Measurements from ENCODE around the gene SUPV3L1.
"Not testable (repeated sequence)": the region's sequence is repeated elsewhere in the genome, so short reads cannot be mapped to it uniquely, and the experiment has no call there.

SUPV3L1 gene

DNA sequence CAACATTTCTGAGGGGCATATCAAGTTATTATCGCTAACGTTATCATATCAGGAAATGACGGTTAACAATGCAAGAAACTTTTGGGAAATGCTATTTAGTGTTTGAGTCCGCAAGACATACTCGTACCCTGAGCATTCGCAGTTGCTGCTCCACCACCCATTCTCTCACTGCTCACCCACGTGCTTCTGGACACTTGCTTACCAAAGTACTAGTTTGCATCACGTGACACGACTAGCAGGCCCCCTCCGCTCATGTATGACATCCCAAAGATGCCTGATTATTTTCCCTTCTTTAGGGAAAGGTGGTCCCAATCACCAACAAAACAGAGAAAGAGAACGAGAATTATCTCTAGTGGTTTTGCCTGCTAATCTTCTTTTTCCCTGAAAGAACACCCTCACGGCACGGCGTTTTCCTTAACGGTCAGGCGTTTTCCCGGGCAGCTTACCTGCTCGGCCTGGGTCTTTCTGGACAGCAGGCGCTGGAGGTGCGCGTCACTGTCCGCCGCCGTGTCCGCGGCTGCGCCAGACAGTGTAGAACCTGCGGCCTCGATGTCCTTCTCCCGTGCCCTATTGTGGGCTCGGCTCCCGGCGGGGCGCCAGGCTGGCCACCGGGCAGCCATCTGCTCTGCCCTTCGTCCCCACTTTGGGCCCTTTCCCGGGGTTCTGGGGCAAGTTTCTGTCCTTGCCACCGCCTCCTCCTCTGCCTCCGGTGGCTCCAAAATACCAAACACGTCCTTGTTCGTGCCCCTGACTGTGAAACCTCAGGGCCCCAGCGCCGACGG, at the start of gene SUPV3L1:
Gene SUPV3L1 (plus strand): TSS at position 492 of the 782 bp plus-strand sequence. CDS start 58 bp downstream, at position 550.
- peak; percentile 88 for FAIRE-seq

GRCh38 chr10:69130251-69130650, 49.8 kb upstream of the SUPV3L1 start:
- FAIRE-seq, result no peak

DNA sequence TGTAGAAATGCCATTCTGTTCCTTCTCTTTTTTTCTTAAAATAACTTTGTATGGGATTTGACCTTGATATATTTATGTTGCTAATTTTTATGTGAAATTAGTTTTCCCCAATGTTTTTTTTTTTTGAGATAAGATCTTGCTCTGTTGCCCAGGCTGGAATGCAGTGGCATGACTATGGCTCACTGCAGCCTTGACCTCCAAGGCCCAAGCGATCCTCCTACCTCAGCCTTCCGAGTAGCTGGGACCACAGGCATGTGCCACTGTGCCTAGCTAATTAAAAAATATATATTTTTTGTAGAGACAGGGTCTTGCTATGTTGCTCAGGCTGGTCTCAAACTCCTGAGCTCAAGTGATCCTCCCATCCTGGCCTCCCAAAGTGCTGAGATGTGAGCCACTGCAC, 40.1 kb upstream of the SUPV3L1 start:
- FAIRE-seq, result no peak

DNA sequence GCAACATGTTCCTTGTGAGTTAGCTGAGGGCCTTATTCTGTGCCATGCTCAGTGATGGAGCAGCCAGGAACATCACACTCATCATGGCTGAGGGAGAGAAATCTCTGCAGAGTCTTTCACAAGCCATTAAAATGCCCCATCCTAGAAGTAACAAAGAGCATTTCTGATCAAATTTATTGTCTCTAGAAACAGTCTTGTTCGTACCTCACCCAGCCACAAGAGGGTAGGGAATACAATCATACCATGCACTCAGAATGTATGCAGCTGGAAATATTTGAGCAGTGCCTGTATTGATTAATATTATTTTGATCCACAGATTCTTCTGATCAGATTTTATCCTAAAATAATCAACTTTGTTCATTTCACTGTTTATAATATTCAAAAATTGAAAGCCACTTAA, 38.7 kb upstream of the SUPV3L1 start:
- no peak for FAIRE-seq

GRCh38 chr10:69142074-69142473, 38.0 kb upstream of the SUPV3L1 start:
- not testable (repeated sequence) for FAIRE-seq

- no peak for FAIRE-seq
Measured at GRCh38 chr10:69142983-69143382, 37.1 kb upstream of the SUPV3L1 start.

GRCh38 chr10:69145329-69145728, 34.7 kb upstream of the SUPV3L1 start:
- no peak for FAIRE-seq

DNA sequence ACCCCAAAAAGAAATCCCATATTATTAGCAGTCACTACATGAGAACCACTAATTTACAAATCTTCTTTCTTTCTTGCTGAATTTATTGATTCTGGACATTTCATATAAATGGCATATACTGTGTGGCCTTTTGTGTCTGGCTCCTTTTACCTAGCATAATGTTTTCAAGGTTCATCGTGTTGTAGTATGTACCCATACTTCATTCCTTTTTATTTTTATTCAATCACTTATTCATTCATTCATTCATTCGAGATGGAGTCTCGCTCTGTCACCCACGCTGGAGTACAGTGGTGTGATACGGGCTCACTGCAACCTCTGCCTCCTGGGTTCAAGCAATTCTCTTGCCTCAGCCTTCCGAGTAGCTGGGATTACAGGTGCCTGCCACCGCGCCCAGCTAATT, 34.2 kb upstream of the SUPV3L1 start:
- FAIRE-seq, result no peak

GRCh38 chr10:69146759-69147158, 33.3 kb upstream of the SUPV3L1 start:
- FAIRE-seq, result no peak

- FAIRE-seq, result no peak
Measured at GRCh38 chr10:69151984-69152383, 28.1 kb upstream of the SUPV3L1 start.

- FAIRE-seq, result no peak
Measured at GRCh38 chr10:69153227-69153626, 26.8 kb upstream of the SUPV3L1 start.

DNA sequence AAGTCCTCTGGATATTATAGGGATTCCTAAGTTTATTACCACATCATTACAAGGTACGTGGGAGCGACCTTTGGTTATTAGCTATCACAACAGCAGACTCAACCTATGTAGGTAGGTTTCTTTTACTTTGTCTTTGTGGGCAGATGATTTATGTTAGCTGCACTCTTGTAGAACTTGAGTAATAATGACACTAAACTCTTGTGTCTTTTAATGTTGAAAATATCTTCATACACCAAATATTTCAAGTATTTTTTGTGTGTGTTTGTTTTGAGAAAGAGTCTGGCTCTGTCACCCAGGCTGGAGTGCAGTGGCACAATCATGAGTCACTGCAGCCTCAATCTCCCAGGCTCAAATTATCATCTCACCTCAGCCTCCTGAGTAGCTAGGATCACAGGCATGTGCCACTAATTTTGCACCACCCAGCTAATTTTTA, 19.2 kb upstream of the SUPV3L1 start:
- no peak for FAIRE-seq

DNA sequence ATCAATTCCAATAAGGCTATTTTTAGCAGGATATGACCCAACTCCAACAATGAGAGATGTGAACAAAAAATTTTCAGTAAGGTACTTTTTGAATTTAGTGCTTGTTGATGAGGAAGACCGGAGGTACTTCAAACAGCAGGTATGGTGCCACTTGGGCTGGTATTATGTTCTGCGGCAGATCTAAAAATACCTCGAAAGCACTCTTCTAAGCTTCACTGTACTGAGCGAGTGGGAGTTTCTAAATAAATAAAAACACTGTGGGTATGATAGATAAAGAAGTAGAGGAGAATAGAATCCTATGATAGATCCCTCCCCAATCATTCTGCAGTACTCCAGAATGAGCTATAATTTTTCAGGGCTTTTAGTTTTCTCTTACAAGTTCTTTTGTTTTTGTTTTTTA, 11.5 kb upstream of the SUPV3L1 start:
- no peak for FAIRE-seq

DNA sequence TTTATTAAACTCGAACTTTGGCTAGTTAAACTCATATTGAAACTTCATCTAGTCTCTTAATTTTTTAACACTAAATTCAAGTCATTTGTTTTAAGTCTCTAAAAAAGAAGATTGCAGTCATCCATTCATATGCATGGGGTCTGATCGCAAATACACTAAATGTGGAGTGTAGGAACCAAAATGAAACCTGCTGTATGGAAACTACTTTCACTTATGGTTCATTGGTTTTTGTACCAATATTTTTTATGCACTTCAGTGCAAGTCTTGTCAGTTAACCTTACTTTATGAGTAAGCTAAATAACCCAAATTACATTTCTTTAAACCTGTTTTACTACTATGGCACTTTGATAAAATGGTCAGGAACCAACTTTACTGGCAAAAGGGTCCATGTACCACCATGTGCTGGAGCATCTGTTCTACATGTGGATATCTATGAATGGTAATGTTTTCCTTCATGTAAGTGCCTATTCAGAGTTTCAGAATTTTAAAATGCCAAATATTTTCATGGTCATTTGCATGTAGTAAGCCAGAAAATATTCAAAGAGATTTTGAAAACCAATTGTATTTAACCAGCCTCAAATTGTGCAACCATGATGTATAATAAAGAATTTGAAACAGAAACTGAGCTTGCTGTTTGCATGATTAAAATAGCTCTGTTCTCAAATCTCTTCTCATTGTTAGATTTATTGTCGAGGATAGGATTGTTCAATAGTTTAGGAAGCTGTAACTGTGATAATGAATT, 7.6 kb upstream of the SUPV3L1 start:
- FAIRE-seq, result no peak

GRCh38 chr10:69175326-69175725, 4.7 kb upstream of the SUPV3L1 start:
- not testable (repeated sequence) for FAIRE-seq

DNA sequence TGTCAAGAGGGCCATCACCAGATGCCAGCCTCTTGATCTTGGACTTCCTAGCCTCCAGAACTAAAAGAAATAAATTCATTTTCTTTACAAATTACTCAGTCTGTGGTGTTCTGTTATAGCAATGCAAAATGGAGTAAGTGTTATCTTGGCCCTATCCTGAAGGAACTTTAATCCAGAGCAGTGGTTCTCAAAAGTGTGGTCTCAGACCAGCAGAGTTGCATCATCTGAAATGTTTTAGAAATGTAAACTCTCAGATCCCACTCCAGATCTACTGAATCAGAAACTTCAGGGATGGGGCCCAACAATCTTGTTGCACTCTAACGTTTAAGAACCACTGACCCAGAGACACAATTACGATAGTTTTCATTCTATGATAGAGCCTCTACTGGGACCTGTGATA, 3.2 kb upstream of the SUPV3L1 start:
- FAIRE-seq, result no peak

DNA sequence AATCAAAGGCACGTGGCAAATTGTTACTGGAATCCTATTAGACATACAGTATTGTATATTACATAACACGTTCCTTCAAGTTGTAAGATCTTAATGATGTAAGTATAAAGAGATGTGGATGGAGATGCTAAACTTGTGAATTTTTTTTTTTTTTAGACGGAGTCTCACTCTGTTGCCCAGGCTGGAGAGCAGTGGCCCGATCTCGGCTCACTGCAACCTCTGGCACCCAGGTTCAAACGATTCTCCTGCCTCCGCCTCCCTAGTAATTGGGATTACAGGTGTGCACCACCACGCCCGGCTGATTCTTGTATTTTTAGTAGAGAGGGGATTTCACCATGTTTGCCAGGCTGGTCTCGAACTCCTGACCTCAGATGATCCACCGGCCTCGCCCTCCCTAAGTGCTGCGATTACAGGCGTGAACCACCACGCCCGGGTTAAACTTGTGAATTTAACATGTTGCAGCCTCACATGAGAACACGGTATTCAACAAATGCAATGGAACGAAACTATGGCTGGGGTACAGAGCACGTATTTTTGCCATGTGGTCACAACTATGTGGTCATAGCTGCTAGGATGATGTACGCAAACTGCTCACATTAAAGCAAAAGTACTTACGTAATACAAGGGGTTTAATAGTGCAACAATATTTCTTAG, 818 bp upstream of the SUPV3L1 start:
- FAIRE-seq, result no peak

DNA sequence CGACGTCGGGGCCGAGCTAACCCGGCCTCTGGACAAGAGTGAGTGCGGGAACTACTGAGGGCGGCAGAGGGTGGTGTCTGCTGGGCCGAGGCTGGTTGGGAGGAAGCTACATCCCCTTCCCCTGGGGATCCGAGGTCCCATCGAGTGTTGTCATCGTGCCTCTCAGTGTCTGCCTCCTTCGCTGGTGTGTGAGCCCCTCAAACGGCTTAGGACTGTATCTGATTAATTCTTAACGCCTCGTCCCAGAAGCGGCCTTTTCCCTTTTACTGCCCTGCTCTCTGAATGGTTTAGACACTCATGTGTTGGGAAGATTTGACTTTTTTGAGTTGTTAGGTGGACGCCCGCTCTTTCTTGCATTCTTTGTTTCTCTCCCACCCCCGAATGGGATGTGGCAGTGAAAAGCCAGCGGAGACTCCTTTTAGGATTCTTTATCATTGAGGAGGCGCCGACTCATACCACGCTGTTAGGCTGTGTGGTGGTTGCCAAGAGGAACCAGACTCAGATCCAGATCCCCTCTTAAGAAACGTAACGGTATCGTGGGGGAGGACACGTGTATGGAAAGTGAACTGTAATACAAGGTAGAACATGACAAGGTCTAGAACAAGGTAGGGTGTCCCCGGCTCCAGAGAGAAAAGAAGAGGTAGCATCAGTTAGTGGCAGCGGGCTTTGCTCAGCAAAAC, 631 bp downstream of the SUPV3L1 start:
- no peak for FAIRE-seq

GRCh38 chr10:69181433-69181832, 1.4 kb downstream of the SUPV3L1 start:
- no peak for FAIRE-seq

DNA sequence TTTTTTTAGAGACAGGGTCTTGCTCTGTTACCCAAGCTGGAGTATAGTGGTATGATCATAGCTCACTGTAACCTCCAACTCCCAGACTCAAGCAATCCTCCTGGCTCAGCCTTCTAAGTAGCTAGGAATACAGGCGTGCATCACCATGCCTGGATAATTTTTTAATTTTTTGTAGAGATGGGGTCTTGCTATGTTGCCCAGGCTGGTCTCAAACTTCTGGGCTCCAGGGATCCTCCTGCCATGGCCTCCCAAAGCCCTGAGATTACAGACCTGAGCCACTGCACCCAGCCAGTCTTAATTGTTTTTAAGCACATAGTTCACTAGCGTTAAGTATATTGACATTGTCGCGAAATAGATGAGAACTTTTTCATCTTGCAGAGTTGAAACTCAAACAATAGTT, 2.0 kb downstream of the SUPV3L1 start:
- FAIRE-seq, result no peak

DNA sequence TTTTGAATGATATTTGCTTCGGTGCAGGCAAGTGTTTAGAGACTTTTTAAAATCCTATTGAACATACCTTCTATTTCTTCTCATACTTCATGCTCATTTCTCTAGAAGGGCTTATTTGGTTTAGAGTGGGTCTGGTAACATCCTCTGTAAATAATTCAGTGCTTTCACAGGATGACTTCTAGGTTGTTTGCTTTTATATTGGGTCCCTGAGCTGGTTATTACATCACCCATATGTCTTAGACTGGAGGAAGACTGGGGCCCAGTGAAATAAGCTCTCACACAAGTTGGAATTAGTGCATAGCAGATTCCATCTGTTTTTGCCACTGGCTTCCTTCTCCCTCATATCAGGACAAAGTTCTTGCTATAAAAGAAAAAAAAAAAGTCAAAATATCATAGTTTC, 6.5 kb downstream of the SUPV3L1 start:
- FAIRE-seq, result no peak

DNA sequence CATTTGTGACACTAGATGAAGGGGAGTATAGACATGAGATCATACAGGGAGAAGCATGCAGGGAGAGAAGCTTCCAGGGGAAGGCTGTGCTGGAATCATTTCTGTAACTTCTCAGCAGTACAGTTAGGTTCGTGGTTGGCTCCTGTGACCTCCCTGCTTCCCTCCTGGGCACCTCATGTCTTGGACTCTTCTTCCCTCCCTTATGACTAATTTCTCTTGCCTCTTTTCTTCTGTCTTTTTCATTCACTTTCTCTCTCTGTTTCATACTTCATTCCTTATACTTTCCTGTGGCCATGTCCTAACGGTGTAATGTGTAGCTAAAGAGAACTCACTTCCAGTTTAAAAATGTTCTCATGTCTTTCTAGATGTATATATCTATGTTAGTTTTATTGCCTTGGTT, 21.0 kb downstream of the SUPV3L1 start:
- no peak for FAIRE-seq

DNA sequence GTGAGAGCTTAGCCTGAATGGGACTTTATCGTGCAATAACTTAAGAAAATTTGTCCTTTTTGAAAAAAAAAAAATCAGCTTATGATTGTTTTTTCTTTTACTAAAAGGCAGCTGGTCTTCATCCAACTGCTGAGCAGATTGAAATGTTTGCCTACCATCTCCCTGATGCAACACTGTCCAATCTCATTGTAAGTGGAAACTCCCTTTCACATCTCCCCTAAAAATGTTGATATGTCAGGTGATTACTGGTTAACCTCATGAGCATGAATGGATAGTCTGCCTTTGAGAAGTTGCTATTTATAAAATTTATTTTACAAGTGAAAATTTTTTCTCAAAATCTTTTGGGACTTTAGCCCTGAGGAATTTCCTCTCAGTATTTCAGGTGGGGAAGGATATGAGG, 22.3 kb downstream of the SUPV3L1 start:
- FAIRE-seq, result no peak

Measured in A204.1 (cell line).